NT2/D1 (cell line): ENCODE results near the gene ADGRG3.

Source experiments
- SUZ12 ChIP-seq: IDR thresholded peaks from 2 replicates; pipeline ENCODE4 v1.6.1; 2011; ENCODE audit not compliant: insufficient read length, insufficient read depth; ENCODE audit errors: extremely low read depth
- ZNF274 ChIP-seq: IDR thresholded peaks from 2 replicates; pipeline ENCODE4 v1.6.1; 2011; ENCODE audit warnings: mild to moderate bottlenecking, low read depth, low read length

GRCh38 chr16:57735755-57736418, 67.8 kb downstream of the ADGRG3 start, which contains the start of gene KATNB1:
- TF ChIP-seq ZNF274 = no peak
- TF ChIP-seq SUZ12 = no peak
